GM21515 (cell line): ENCODE measurements around the gene FRMD4B.
"Not testable (repeated sequence)": the region's sequence is repeated elsewhere in the genome, so short reads cannot be mapped to it uniquely, and the experiment has no call there.

Source experiments
- ATAC-seq: cut with Tn5 transposase; IDR thresholded peaks from one replicate; pipeline ENCODE4 v1.9.1; 2021; ENCODE audit not compliant: unreplicated experiment

FRMD4B gene

DNA sequence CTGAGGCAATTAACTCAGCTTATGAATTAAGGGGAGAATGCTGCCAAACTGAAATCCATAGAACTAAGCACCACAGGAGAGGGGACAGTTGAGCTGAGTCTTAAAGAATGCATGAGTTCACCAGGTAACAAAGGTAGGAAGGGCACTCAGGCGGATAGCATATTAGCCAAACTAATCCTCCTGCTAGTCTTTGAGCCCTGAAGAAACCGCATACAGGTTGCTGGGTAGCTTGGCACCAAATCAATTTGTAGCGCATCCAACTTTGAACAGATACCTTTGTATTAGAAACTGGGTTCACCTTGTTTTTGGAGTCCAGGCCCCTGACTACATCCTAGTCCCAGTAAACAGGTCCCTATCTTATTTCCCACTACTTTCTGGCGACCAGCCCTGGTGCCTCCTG is 93.7 kb downstream of the FRMD4B start:
- no peak for ATAC-seq

DNA sequence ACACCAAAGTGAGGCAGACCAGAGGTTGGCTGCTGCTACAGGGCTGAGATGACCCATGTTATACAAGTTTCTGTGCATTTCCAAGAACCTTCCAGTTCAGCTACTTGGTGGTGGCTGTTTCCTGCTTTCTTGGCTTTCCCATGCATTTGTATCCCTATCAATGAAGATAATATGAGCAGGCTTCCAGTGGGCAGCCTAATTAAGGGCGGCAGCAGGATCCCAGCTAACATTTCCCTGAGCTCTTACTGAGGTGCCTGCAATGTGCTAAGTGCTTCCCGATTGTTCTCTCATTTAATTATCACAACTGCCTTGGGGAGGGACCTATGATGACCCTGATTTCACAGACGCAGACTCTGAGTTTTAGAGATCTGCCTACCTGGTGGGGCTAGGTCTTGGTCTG is 95.5 kb downstream of the FRMD4B start:
- no peak for ATAC-seq

DNA sequence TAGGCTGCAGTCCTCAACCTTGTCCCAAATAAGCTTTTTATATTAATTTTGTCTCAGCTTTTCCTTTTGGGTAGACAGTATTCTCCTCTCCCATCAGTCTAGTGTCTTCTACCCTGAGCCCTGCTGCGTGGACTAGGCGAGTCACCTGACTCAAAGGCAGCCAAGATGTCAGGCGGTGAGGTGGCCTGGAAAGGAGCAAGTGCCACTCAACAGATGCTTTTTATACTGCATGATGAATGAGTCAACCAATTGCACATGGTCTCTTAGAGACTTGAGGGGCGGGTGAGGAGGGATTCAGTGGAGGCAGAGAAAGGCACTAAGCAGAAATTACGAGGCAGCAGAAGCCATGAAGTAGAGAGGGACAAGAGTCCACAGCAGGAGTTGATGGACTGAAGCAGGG is 95.9 kb downstream of the FRMD4B start:
- no peak for ATAC-seq

DNA sequence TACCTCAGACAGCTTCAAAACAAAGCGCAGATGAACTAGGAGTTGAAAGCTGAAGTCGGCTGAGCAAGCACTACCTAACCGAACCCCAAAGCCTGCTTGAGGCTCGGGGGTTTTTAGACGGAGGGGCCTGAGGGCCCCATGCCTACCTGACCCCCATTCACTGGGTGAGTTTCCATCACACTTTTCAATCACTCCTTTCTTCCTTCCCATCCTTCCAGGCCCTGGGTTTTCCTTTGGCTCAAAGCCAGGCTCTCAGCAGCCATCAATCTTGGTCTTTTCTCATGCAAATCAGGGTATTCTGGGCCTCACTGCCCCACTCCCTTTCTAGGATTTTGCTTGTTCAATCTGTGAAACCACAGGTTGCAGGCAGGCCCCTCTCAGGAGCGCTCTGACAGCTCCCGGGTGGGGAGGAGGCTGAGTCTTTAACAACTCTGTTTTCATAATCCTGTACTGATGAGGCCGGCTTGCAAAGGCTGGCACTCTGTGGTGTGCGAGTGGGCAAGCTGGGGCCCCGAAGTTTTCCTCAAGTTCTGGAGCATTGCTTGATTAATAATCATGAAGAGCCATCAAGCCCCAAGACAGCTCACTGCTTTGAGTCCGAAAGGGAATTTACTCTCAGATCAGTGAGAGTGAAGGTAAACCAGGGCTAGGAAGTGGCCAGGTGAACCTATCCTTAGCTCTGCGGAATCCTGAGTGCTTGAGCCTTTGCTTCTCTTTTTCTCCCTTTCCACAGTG is 97.6 kb downstream of the FRMD4B start:
- peak; percentile 89 for ATAC-seq

DNA sequence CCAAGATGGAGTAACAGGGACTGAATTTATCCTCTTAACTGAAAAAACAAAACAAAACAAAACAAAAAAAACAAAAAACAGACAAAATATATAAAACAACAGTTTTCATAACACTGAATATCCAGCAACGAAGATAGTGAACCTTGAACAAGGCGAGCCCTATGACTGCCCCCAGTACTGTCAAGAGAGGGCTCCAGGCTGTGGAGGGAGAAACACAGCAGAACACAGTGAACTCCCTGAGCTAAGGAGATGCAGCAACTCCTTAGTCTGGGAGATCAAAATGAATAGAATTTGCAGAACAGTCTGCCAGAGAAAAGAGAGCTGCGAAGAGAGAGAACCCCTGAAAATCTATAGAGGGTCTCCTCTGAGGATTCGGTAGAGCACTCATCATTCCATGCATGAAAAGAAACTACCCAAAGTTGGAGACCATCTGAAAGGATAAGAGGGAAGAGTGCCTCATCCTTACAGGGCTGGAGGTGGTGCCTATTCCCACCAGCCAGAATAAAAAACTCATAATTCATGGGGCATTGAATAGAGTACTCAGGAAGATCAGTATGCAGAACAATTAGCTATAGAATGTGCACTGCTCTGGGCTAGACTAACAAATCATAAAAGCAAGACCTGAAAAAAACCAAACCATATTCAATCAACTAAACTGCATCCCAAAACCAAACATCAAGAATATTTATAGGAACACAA is 101.8 kb downstream of the FRMD4B start:
- no peak for ATAC-seq

- ATAC-seq = no peak
Observed at GRCh38 chr3:69283496-69283895, 102.4 kb downstream of the FRMD4B start.

DNA sequence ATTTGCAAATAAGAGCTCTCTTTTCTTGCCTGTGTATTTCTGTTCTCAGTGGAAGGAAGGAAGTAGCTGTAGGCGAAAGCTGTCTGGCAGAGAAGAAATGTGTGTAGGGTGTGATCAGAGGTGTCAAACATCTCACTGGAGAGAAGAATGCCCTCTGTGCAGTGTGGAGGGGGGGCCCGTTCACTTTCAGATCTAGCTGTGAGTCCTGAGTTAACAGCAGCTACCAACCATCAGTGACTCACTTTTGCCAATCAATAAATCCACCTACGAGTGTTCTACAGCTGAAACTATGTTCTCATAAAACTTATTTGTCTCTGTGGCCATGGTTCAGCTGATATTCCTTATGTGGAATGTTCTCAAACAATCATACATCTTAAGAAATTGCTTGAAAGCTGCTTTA is 103.7 kb downstream of the FRMD4B start:
- ATAC-seq = no peak

GRCh38 chr3:69277403-69277802 is 108.5 kb downstream of the FRMD4B start:
- ATAC-seq = not testable (repeated sequence)

DNA sequence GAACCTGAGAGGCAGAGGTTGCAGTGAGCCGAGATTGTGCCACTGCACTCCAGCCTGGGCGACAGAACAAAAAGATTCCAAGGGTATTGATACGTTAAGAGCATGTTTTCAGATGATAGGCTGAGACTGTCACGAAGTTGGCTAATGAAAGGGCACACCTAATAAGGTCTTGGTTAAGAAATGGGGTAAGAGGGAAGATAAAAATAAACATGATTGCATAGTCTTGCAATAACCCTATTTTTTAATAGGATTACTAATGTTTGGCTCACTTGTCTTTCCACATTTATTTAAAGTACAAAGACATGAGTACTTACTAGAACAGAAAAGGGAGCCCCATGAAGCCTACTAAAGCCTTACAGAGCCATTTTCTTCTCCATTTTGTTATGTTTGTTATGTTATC is 109.0 kb downstream of the FRMD4B start:
- ATAC-seq = no peak

- not testable (repeated sequence) for ATAC-seq
Observed at GRCh38 chr3:69276191-69276590, 109.7 kb downstream of the FRMD4B start.

GRCh38 chr3:69273896-69274295 is 112.0 kb downstream of the FRMD4B start:
- no peak for ATAC-seq

- no peak for ATAC-seq
Observed at GRCh38 chr3:69272556-69272955, 113.3 kb downstream of the FRMD4B start.

GRCh38 chr3:69271098-69271497 is 114.8 kb downstream of the FRMD4B start:
- no peak for ATAC-seq

- no peak for ATAC-seq
Observed at GRCh38 chr3:69266585-69266984, 119.3 kb downstream of the FRMD4B start.

- not testable (repeated sequence) for ATAC-seq
Observed at GRCh38 chr3:69266071-69266470, 119.8 kb downstream of the FRMD4B start.

GRCh38 chr3:69260843-69261405 is 125.0 kb downstream of the FRMD4B start:
- ATAC-seq = not testable (repeated sequence)

GRCh38 chr3:69260216-69260787 is 125.6 kb downstream of the FRMD4B start:
- no peak for ATAC-seq

DNA sequence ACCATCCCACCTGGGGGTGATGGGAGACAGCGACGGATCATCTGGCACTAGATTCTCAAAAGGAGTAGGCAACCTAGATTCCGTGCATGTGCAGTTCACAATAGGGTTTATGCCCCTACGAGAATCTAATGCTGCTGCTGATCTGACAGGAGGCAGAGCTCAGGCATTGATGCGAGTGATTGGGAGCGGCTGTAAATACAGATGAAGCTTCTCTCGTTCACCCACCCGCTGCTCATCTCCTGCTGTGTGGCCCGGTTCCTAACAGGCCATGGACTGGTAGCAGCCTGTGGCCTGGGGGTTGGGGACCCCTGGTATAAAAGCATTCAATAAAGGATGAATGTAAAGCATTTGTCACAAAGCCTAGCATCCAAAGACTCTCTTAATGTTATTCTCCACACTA is 126.8 kb downstream of the FRMD4B start:
- no peak for ATAC-seq

DNA sequence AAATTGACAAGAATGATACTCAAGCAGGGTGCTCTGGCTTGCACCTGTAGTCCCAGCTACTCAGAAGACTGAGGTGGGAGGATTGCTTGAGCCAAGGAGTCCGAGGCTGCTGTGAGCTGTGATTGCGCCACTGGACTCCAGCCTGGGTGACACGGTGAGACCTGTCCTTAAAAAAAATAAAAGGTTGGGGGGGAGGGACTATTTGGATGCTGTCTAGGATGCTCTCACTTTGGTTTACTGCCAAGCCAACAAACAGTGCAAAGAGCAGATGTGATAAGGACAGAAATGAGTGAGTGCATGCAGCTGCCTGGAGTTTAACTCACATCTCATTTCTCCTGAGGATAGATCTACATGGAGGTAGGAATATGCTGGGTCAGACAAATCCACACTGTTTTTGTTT is 130.0 kb downstream of the FRMD4B start:
- ATAC-seq = no peak

DNA sequence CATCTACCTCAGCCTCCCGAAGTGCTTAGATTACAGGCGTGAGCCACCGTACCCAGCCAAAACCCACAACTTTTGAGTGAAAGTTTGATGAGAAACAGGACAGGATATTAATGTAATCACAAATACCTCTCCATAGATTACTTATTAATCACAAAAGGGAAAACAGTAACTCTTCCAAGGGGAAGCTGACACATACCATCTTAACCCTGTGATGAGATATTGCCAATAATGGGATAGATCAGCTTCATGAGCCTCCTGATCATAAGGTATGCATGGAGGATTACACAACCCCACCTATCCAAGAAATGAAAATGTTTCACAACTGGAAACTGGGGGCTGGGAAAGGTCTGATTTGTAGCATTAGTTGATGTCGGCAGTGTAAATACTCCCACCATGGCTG is 131.5 kb downstream of the FRMD4B start:
- ATAC-seq = no peak

GRCh38 chr3:69252631-69253030 is 133.3 kb downstream of the FRMD4B start:
- ATAC-seq = no peak

DNA sequence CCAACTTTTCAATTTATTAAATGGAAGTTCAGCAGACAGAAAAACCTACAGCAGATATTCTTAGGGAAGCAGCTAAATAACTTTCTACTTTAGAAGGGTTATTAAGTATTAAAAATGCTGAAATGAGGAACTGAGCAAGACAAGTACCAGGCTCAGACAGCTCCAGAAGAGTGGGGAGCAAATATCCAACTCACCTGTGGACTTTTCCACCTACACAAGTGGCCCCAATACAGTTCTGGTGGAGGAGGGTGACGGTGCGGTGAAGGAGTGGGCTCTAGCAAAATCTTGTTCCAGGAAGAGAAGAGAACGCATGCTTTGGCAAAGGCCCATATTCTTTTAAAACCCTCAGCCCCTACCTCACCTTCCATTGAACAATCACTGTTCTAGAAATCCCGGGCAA is 133.7 kb downstream of the FRMD4B start:
- no peak for ATAC-seq
